ENCODE results near the gene FAAP100. TPM values are rescaled to one million over a fixed set of nuclear protein-coding genes. Genes with fewer than 3 reads are reported as not detected.
A peak's percentile ranks its signal among the peaks of the same experiment; 100 is the strongest.

The FAAP100 gene
- total RNA-seq, 1 donor from 2014 or later: 21.4 TPM

GRCh38 chr17:81520021-81520901 lies 31.9 kb downstream of the FAAP100 start:
- H3K27me3 ChIP-seq: peaks cover 8% of the 10 kb centered on the region
- H3K4me3 ChIP-seq: no peak overlapping the region
- no peaks in the 10 kb centered on the region for H3K9me3 ChIP-seq
- DNase-seq (ENCODE audit: extremely low spot score in 2 of 2): no peak
- peaks cover 57% of the 10 kb centered on the region for H3K4me1 ChIP-seq
- H3K36me3 ChIP-seq: no peaks in the 10 kb centered on the region
- TF ChIP-seq POLR2A (IDR thresholded peaks at IDR 0.05) (no peak), POLR2AphosphoS5 (IDR thresholded peaks at IDR 0.05; ENCODE audit: insufficient read depth in 1 of 2, low read depth in 1 of 2) (no peak)
- TF ChIP-seq, protein P1, sequence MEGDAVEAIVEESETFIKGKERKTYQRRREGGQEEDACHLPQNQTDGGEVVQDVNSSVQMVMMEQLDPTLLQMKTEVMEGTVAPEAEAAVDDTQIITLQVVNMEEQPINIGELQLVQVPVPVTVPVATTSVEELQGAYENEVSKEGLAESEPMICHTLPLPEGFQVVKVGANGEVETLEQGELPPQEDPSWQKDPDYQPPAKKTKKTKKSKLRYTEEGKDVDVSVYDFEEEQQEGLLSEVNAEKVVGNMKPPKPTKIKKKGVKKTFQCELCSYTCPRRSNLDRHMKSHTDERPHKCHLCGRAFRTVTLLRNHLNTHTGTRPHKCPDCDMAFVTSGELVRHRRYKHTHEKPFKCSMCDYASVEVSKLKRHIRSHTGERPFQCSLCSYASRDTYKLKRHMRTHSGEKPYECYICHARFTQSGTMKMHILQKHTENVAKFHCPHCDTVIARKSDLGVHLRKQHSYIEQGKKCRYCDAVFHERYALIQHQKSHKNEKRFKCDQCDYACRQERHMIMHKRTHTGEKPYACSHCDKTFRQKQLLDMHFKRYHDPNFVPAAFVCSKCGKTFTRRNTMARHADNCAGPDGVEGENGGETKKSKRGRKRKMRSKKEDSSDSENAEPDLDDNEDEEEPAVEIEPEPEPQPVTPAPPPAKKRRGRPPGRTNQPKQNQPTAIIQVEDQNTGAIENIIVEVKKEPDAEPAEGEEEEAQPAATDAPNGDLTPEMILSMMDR (IDR thresholded peaks at IDR 0.05): no peak
- intact Hi-C loops (cut with DNase I): no loop called here
- H3K27ac ChIP-seq: no peak overlapping the region

DNA sequence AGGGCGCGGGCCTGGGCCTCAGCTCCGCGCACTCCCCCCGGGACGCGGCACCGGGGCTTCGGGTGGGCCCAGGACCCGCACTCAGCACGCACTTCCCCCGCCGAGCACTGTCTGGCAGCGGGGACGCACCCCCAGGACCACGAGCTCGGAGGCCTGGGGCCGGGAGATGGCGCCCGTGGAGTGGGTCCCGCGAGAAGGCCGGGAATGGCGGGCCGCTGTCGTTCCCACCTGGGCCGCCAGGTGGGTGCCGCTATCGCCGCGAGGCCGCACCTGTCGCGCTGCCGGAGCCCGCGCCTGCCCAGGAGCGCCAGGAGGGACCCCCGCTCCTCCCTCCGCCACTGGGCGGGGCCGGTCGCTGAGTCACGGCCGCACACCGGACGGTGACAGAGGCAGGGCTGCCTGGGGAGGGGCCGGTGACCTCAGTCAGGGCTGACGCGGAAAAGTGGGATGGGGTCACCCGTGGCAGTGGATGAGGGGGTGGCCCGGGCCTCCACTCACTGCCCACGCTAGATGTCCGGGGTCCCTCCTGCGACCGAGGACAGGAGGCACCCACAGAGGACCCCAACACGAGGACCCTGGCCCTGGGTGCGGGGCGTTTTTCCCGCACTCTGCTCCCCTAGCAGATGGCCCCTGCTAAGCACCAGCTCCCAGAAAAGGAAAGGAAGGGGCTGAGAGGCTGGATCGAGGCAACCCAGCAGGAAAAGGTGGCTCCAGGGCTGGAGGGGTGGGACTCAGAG lies 32.7 kb downstream of the FAAP100 start:
- intact Hi-C loops (cut with DNase I): no loop called here
- H3K4me1 ChIP-seq: peaks cover 57% of the 10 kb centered on the region
- peaks cover 8% of the 10 kb centered on the region for H3K27me3 ChIP-seq
- DNase-seq (ENCODE audit: extremely low spot score in 2 of 2): no peak
- no peaks in the 10 kb centered on the region for H3K36me3 ChIP-seq
- H3K4me3 ChIP-seq: peak overlapping the region; percentile 66 to 93
- H3K9me3 ChIP-seq: no peaks in the 10 kb centered on the region
- peak overlapping the region; percentile 51 for H3K27ac ChIP-seq
- TF ChIP-seq POLR2A (IDR thresholded peaks at IDR 0.05): no peak
- TF ChIP-seq, protein P1 (IDR thresholded peaks at IDR 0.05): peak; percentile 19 to 33 (median 24)

DNA sequence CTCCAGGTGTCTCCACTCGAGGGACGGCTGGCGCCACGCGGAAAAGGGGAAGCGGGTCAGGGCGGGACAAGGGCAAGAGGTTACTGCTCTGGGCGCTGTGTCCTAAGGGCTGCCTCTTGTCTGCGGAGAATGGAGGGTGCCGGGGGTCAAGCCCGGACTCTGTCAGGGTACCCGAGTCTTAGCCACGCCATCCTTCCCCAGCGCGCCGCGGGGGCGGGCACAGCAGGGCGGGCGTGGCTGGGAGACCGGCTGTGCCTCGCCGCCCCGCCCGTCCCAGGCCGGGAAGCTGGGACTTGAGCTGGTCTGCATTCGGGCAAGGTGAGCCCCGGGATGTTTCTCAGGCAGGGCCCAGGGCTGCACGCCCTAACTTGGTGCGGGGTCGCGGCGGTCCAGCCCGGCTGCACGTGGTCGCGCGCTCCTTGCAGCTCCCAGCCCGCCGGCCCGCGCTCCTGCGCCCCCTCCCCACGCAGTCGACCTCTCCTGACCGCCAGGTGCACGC lies 33.3 kb downstream of the FAAP100 start:
- peaks cover 57% of the 10 kb centered on the region for H3K4me1 ChIP-seq
- TF ChIP-seq POLR2A (IDR thresholded peaks at IDR 0.05) (no peak), POLR2AphosphoS5 (IDR thresholded peaks at IDR 0.05; ENCODE audit: insufficient read depth in 1 of 2, low read depth in 1 of 2) (no peak)
- TF ChIP-seq, protein P1 (IDR thresholded peaks at IDR 0.05): no peak
- DNase-seq (ENCODE audit: extremely low spot score in 2 of 2): no peak
- peak overlapping the region; percentile 66 to 93 for H3K4me3 ChIP-seq
- H3K36me3 ChIP-seq: no peaks in the 10 kb centered on the region
- peaks cover 8% of the 10 kb centered on the region for H3K27me3 ChIP-seq
- peak overlapping the region; percentile 51 for H3K27ac ChIP-seq
- no peaks in the 10 kb centered on the region for H3K9me3 ChIP-seq
- intact Hi-C loops (cut with DNase I): no loop called here

DNA sequence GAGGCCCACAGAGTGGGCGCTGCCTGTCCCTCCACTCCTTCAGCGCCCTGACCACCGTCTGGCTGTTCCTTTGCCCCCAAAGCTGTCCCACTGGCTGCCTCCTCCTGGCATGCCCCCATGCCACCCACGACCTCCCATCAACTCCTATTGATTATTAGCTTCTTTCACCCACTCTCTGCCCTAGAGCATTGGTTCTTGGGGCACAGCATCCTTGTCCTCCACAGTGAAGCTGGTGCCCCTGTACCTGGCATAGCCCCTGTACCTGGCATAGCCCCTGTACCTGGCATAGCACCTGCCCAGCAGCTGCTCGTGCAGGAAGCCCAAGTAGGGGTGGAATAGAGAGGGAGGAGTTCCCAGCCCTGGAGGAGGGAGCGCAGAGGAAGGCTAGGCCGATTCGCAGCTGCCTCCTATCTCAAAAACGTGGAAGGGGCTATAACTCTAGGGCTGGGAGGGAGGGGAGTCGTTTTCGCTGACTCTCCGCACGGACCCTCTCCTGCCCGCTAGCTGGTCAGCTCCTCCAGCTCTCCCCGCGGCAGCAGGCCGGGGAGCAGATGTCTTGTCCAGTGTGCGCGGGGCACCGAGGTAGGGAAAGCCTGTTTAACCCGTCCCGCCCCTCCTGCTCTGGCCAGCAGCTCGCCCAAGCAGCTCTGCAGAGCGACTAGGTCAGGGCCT lies 33.9 kb downstream of the FAAP100 start:
- TF ChIP-seq, protein P1 (IDR thresholded peaks at IDR 0.05): no peak
- TF ChIP-seq POLR2A (IDR thresholded peaks at IDR 0.05) (no peak), POLR2AphosphoS5 (IDR thresholded peaks at IDR 0.05; ENCODE audit: insufficient read depth in 1 of 2, low read depth in 1 of 2) (peak in 1 of 2 donors; percentile 32)
- H3K4me1 ChIP-seq: peaks cover 52% of the 10 kb centered on the region
- intact Hi-C loops (cut with DNase I): no loop called here
- peak overlapping the region; percentile 51 for H3K27ac ChIP-seq
- H3K9me3 ChIP-seq: no peaks in the 10 kb centered on the region
- H3K36me3 ChIP-seq: no peaks in the 10 kb centered on the region
- no peak for DNase-seq (ENCODE audit: extremely low spot score in 2 of 2)
- peak overlapping the region; percentile 66 to 93 for H3K4me3 ChIP-seq
- peaks cover 6% of the 10 kb centered on the region for H3K27me3 ChIP-seq

Data from vagina (tissue), 2 donors.